ENCODE data around the gene LAMC3.

The LAMC3 gene

GRCh38 chr9:131013015-131013755, 4.2 kb downstream of the LAMC3 start:
- no peak for DNase-seq

- no peak for DNase-seq
Measured at GRCh38 chr9:131013771-131014676, 5.0 kb downstream of the LAMC3 start.

DNA sequence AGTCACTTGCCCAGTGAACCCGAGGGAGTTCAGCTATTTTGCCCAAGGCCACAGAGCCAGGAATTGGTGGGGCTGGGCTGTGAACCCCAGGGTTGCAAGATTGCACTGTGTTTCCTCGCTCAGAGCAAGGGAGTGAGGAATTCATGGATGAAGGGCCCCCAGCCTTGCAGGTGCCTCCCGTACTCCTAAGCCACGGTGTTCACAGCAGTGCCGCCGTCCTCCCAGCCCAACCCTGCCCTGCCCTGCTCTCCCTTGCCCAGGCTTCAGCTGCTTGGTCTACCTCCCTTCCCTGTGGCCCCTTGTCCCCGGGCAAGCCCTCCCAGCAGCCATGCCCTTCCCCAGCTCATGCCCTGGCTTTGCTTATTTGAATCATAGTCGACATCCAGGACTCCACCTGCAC, 6.1 kb downstream of the LAMC3 start:
- no peak for DNase-seq

DNA sequence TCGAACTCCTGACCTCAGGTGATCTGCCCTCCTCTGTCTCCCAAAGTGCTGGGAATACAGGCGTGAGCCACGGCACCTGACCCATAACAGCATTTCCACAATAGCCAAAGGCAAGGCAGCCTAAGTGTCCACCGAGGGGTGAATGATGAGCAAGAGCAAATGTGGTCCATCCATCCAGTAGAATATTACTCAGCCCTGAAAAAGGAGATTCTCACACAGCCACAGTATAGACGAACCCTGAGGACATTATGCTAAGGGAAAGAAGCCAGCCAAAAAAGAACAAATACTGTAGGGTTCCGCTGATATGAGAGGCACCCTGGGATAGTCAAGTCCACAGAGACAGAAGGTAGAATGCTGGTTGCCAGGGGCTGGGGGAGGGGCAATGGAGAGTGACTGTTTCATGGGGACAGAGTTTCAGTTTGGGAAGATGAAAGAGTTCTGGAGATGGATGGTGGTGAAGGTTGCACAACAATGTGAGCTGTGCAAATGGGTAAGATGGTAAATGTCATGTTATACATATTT, 7.0 kb downstream of the LAMC3 start:
- no peak for DNase-seq

DNA sequence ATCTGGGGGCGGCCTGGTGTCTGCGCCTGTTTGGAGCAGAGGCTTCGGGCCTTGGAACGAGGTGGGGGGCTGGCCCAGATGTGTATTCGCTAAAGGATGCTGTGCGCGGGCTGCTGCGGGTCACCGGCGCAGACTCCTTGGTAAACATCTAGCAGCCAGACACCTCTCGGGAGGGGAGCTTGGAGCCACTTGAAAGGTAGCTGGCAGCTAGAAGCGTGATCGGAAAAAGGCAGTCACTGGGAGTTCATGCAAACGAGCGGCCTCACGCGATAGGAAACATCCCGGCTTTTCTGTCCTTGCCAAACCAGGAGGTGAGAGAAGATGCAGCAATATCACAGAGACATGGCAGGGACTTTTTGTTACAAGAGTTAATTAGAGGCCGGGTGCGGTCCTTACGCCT, 8.1 kb downstream of the LAMC3 start:
- no peak for DNase-seq

DNA sequence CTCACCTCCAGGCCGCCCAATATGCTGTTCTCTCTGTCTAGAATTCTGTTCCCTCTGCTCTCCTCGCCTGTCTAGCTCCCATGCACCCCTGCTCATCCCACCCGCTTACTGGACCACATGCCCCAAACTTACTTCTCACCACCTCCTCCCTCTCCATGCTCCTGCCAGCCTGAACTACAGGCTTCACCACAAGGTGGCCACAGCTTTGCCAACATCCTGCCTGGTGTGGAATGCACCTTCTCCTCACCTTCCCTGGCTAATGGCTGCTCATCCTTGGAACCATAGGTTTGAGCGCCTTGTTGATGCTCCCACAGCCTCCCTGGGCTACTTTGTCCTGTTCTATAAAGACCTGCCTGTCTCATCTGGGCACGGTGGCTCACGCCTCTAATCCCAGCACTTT, 9.6 kb downstream of the LAMC3 start:
- no peak for DNase-seq

- no peak for DNase-seq
Measured at GRCh38 chr9:131019388-131020239, 10.6 kb downstream of the LAMC3 start.

GRCh38 chr9:131020388-131020787, 11.4 kb downstream of the LAMC3 start:
- DNase-seq = no peak

DNA sequence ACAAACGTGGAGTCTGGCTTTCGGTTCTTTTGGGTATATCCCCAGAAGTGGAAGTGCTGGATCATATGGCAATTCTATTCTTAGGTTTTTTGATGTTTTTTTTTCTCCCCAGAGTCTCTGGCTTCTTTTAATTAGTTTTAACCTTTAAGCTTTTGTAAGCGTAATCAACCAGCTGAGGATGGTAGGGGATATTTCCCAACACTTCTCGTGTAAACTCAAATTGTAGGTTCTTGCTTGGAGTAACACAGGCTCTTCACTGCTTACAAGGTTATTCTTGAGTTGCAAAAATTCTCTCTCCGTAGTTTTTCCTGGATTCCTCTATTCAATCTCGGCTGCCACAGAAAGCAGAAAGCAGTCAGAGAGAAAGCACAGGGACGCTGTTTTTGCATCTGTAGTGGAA, 11.9 kb downstream of the LAMC3 start:
- DNase-seq = no peak

- no peak for DNase-seq
Measured at GRCh38 chr9:131021785-131022184, 12.8 kb downstream of the LAMC3 start.

- no peak for DNase-seq
Measured at GRCh38 chr9:131024978-131025868, 16.2 kb downstream of the LAMC3 start.

GRCh38 chr9:131025953-131026858, 17.2 kb downstream of the LAMC3 start:
- DNase-seq = no peak

- DNase-seq = no peak
Measured at GRCh38 chr9:131027048-131027871, 18.3 kb downstream of the LAMC3 start.

GRCh38 chr9:131027872-131028179, 18.9 kb downstream of the LAMC3 start:
- no peak for DNase-seq

- DNase-seq = no peak
Measured at GRCh38 chr9:131028221-131028884, 19.4 kb downstream of the LAMC3 start.

- DNase-seq = no peak
Measured at GRCh38 chr9:131028931-131029573, 20.1 kb downstream of the LAMC3 start.

- DNase-seq = no peak
Measured at GRCh38 chr9:131029574-131029952, 20.6 kb downstream of the LAMC3 start.

DNA sequence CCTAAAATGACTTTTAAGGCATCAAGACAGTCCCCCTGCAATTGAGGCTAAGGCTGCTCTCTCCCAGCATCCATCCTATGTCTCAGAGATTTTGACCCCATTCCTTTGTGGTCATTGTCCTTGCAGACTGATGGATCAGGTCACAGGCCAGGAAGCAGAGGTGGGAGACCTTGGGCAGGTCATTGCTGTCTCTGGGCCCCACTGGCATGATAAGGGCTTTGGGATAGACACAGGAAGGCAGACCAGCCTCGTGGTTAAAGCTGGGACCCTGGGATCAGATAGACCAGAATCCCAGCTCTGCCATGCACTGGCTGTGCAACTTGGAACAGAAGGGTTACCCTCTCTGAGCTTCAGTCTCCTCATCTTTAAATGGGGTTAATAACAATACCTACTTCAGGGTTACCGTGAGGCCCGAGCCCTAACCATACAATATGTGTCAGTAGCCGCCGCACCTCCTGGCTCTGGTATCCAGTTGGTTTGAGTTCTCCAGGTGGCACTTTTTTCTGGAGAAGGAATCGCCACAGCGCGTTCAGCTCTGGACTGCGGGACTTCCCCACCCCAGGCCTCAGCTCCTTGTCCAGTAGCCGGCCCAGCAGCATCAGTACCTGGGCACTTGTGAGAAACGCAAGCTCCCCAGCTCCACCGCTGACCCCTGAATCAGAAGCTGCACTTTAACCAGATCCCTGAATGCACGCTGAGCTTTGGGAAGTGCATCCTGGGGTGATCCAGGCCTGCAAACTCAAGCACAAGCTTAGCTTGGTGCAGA, 21.4 kb downstream of the LAMC3 start:
- DNase-seq = no peak

Data from hippocampal formation (tissue), 2 donors.